A549 (cell line): ENCODE data around the gene SIK3. TPM values are rescaled to one million over a fixed set of nuclear protein-coding genes. Genes with fewer than 3 reads are reported as not detected.

ENCODE experiments used
- ATAC-seq, 2 experiments: fragments of 200-7000 bp in 1 of 2; fragments of >200 bp in 1 of 2; cut with Nextera tagmentation in 1 of 2; cut with Tn5 transposase in 1 of 2; 3 replicates each; pipeline versions ENCODE4 v1.8.0 to v1.9.1; 2018 to 2020; ENCODE audit warnings: mild to moderate bottlenecking in 1 of 2, moderate library complexity in 1 of 2
- CTCF ChIA-PET: fragments of 300-600 bp; sonication (Branson Sonifier 250); formaldehyde crosslinking; extraction: SDS; loops from one replicate; lab custom pipeline; 2021; ENCODE audit warnings: antibody characterized with exemption, inconsistent platforms; lab: Yijun Ruan, JAX
- POLR2A ChIA-PET: fragments of 350-600 bp; formaldehyde crosslinking; extraction: SDS; loops from one replicate; lab custom pipeline; 2021; ENCODE audit warnings: antibody characterized with exemption, inconsistent platforms; lab: Yijun Ruan, JAX
- DNase-seq, 2 experiments: peaks; one replicate each; pipeline versions ENCODE4 v3.0.0 to v3.0.0-alpha.2; 2011 to 2016; ENCODE audit warnings: low read depth in 1 of 2, low spot score in 1 of 2
- FAIRE-seq: peaks from 2 replicates; lab custom pipeline; 2011; peaks lifted over from hg19 to GRCh38; lab: Jason Lieb, UNC
- H3K27ac ChIP-seq, 2 experiments: fragments of >200 bp; sonication (Bioruptor Twin); formaldehyde crosslinking; 3 replicates each; pipeline ENCODE4 v1.5.1; 2016 to 2017
- H3K4me1 ChIP-seq: fragments of >200 bp; sonication (Bioruptor Twin); formaldehyde crosslinking; 3 replicates; pipeline ENCODE4 v1.6.1; 2016
- H3K4me2 ChIP-seq: fragments of >200 bp; sonication (Bioruptor Twin); formaldehyde crosslinking; 3 replicates; pipeline ENCODE4 v1.6.1; 2016
- H3K4me3 ChIP-seq: fragments of >200 bp; sonication (Bioruptor Twin); formaldehyde crosslinking; 3 replicates; pipeline ENCODE4 v1.5.1; 2016
- H3K9me3 ChIP-seq: fragments of >200 bp; sonication (Bioruptor Twin); formaldehyde crosslinking; 3 replicates; pipeline ENCODE4 v1.6.1; 2016
- BHLHE40 ChIP-seq: IDR thresholded peaks from 2 replicates; pipeline ENCODE4 v1.6.1; 2012; ENCODE audit warnings: low read depth, low read length, inconsistent platforms
- CBX8 ChIP-seq: fragments of 200-600 bp; sonication (generic); IDR thresholded peaks from 2 replicates; pipeline ENCODE4 v1.6.1; 2016
- CEBPB ChIP-seq, 2 experiments: fragments of >200 bp in 1 of 2; sonication (Bioruptor Twin) in 1 of 2; formaldehyde crosslinking in 1 of 2; IDR thresholded peaks; 2 replicates each; pipeline ENCODE4 v1.6.1; 2012 to 2016
- CHD2 ChIP-seq: fragments of 150-350 bp; IDR thresholded peaks from 2 replicates; pipeline ENCODE4 v1.6.1; 2014; ENCODE audit warnings: low read length; ENCODE audit not compliant: partially characterized antibody
- EP300 ChIP-seq, 2 experiments: fragments of >200 bp; sonication (Bioruptor Twin); formaldehyde crosslinking; IDR thresholded peaks; 2 replicates in 1 of 2; 3 replicates in 1 of 2; pipeline ENCODE4 v1.6.1; 2016 to 2017
- ESRRA ChIP-seq: fragments of 150-350 bp; IDR thresholded peaks from 2 replicates; pipeline ENCODE4 v1.6.1; 2014; ENCODE audit warnings: mild to moderate bottlenecking, low read length, borderline replicate concordance
- FOSL2 ChIP-seq, 2 experiments: fragments of 450-650 bp in 1 of 2; fragments of >200 bp in 1 of 2; sonication (Bioruptor Twin) in 1 of 2; formaldehyde crosslinking; IDR thresholded peaks; 2 replicates each; pipeline versions ENCODE4 v1.5.0 to v1.6.1; 2016 to 2020; ENCODE audit warnings: mild to moderate bottlenecking in 1 of 2, moderate library complexity in 1 of 2
- HOXB13 ChIP-seq: fragments of 250-450 bp; sonication (Bioruptor Pico); IDR thresholded peaks from 2 replicates; pipeline ENCODE4 v1.5.0; 2020; ENCODE audit warnings: low read depth, mild to moderate bottlenecking, moderate library complexity
- HOXB5 ChIP-seq: fragments of 250-450 bp; sonication (Bioruptor Pico); IDR thresholded peaks from 2 replicates; pipeline ENCODE4 v1.5.0; 2020; ENCODE audit warnings: mild to moderate bottlenecking, moderate library complexity
- JUN ChIP-seq, 2 experiments: fragments of >200 bp; sonication (Bioruptor Twin); formaldehyde crosslinking; IDR thresholded peaks; 2 replicates in 1 of 2; 3 replicates in 1 of 2; pipeline ENCODE4 v1.6.1; 2016 to 2017
- JUNB ChIP-seq: fragments of >200 bp; sonication (Bioruptor Twin); formaldehyde crosslinking; IDR thresholded peaks from 2 replicates; pipeline ENCODE4 v1.6.1; 2016
- KDM1A ChIP-seq: fragments of 200-600 bp; sonication (generic); IDR thresholded peaks from 2 replicates; pipeline ENCODE4 v1.6.1; 2016; ENCODE audit warnings: low read depth, mild to moderate bottlenecking
- MAFK ChIP-seq: fragments of 450-650 bp; IDR thresholded peaks from 2 replicates; pipeline ENCODE4 v1.6.1; 2014; ENCODE audit not compliant: partially characterized antibody
- NFE2L2 ChIP-seq: fragments of 150-350 bp; conservative IDR thresholded peaks from 2 replicates; pipeline ENCODE4 v1.6.1; 2014; ENCODE audit warnings: low read length
- PHF8 ChIP-seq: fragments of 200-600 bp; sonication (generic); IDR thresholded peaks from 2 replicates; pipeline ENCODE4 v1.6.1; 2016; ENCODE audit warnings: low read depth, mild to moderate bottlenecking, antibody characterized with exemption, moderate library complexity, borderline replicate concordance
- POLR2A ChIP-seq: IDR thresholded peaks from 2 replicates; pipeline ENCODE4 v1.6.1; 2012; ENCODE audit warnings: mild to moderate bottlenecking, low read length
- POLR2AphosphoS2 ChIP-seq: conservative IDR thresholded peaks from 2 replicates; pipeline ENCODE4 v1.6.1; 2012; ENCODE audit warnings: low read length, improper control_type of control experiment, inconsistent platforms
- RAD21 ChIP-seq, 2 experiments: fragments of >200 bp in 1 of 2; sonication (Bioruptor Twin) in 1 of 2; formaldehyde crosslinking in 1 of 2; IDR thresholded peaks in 1 of 2; conservative IDR thresholded peaks in 1 of 2; 2 replicates in 1 of 2; 3 replicates in 1 of 2; pipeline ENCODE4 v1.6.1; 2012 to 2018; ENCODE audit warnings: inconsistent platforms in 1 of 2
- RNF2 ChIP-seq: fragments of 200-600 bp; sonication (generic); IDR thresholded peaks from 2 replicates; pipeline ENCODE4 v1.6.1; 2016; ENCODE audit warnings: low read depth, mild to moderate bottlenecking, antibody characterized with exemption, moderate library complexity, borderline replicate concordance
- TFCP2L1 ChIP-seq: fragments of 250-450 bp; sonication (Bioruptor Pico); IDR thresholded peaks from 2 replicates; pipeline ENCODE4 v1.5.0; 2021; ENCODE audit warnings: mild to moderate bottlenecking
- ZC3H11A ChIP-seq: fragments of 450-650 bp; IDR thresholded peaks from 2 replicates; pipeline ENCODE4 v1.6.1; 2014; ENCODE audit warnings: antibody characterized with exemption, mild to moderate bottlenecking
- ZNF302 ChIP-seq: fragments of 250-450 bp; sonication (Bioruptor Pico); IDR thresholded peaks from 2 replicates; pipeline ENCODE4 v1.9.0; 2021; ENCODE audit warnings: inconsistent platforms, mild to moderate bottlenecking, moderate library complexity
- WGBS: methylation state at CpG from one replicate; pipeline ENCODE4 v1.1.6; 2017; ENCODE audit errors: missing lambda C conversion rate; 5-methylcytosine and 5-hydroxymethylcytosine counted together
- polyA plus RNA-seq, 4 experiments: library from polyadenylated mRNA; depleted of rRNA in 3 of 4; stranded (reverse); fragments of >200 nt; fragmentation: RNase III in 1 of 4; extraction: RNeasy Plus Mini Kit Qiagen cat#74134 plus additional on column Dnase treatment in 1 of 4; gene quantifications; 2 replicates in 3 of 4; 3 replicates in 1 of 4; pipeline ENCODE4 v1.2.3, GENCODE V29; 2011 to 2017
- TF ChIP-seq, protein P1 (sequence below): fragments of >200 bp; sonication (Bioruptor Twin); formaldehyde crosslinking; IDR thresholded peaks from 2 replicates; pipeline ENCODE4 v1.6.1; 2016
- TF ChIP-seq, protein P2 (sequence below): IDR thresholded peaks from 2 replicates; pipeline ENCODE4 v1.6.1; 2012; ENCODE audit warnings: low read depth, borderline replicate concordance
- TF ChIP-seq, protein P3 (sequence below): IDR thresholded peaks from 2 replicates; pipeline ENCODE4 v1.6.1; 2012
- TF ChIP-seq, protein P4 (sequence below): fragments of >200 bp; sonication (Bioruptor Twin); formaldehyde crosslinking; IDR thresholded peaks from 3 replicates; pipeline ENCODE4 v1.5.1; 2016
- TF ChIP-seq, protein P5 (sequence below): fragments of 250-450 bp; sonication (Bioruptor Pico); IDR thresholded peaks from 2 replicates; pipeline ENCODE4 v1.5.0; 2021; ENCODE audit warnings: mild to moderate bottlenecking, moderate library complexity, borderline replicate concordance
- TF ChIP-seq, protein P6 (sequence below): fragments of 200-600 bp; sonication (generic); IDR thresholded peaks from 2 replicates; pipeline ENCODE4 v1.6.1; 2016; ENCODE audit warnings: antibody characterized with exemption, mild to moderate bottlenecking, moderate library complexity

SIK3 gene
- polyA plus RNA-seq, 2 of the 4 experiments (the other 2 are of a cell fraction), result 8.2 to 9.0 TPM

DNA sequence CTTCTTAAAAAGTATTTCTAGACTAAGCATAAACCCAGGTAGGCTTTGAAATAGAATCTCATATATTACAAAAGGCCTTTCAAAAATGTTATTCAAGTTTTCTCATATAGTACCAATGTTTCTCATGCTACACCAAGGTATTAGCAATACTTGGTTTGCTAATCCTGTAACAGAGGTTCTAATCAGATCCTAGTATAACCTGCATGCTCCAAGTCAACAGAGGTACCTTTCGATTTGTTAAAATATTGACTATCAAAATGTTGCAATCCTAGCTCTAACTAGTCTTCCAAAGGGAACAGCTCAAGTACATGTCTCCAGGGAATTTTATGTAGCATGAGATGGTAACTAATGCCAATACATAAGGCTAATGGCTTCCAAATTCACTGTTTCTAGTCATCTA lies 162.7 kb downstream of the SIK3 start:
- WGBS, result 87% methylated on average over 1 of the region's 1 CpG
- H3K27ac ChIP-seq, result no peak overlapping the region
- ATAC-seq (no peak), DNase-seq (no peak), FAIRE-seq (no peak)
- H3K4me1 ChIP-seq, result peaks cover 3% of the 10 kb centered on the region; the same call in 1 of the 3 replicates
- no peak for TF ChIP-seq BHLHE40
- no peak for TF ChIP-seq FOSL2 (IDR thresholded peaks at IDR 0.05)
- TF ChIP-seq FOSL2 (CRISPR knock-in tag; IDR thresholded peaks at IDR 0.05), result no peak
- TF ChIP-seq ESRRA, result no peak
- no peak for TF ChIP-seq RAD21 (conservative IDR thresholded peaks at IDR 0.05 in 1 of 2, IDR thresholded peaks at IDR 0.05 in 1 of 2)
- no peak for TF ChIP-seq KDM1A
- no peak for TF ChIP-seq ZC3H11A
- no peak for TF ChIP-seq MAFK
- TF ChIP-seq ZNF302, result no peak
- no peak for TF ChIP-seq EP300 (IDR thresholded peaks at IDR 0.05)
- no peak for TF ChIP-seq CBX8
- no peak for TF ChIP-seq HOXB5 (CRISPR knock-in tag)
- TF ChIP-seq, protein P1, sequence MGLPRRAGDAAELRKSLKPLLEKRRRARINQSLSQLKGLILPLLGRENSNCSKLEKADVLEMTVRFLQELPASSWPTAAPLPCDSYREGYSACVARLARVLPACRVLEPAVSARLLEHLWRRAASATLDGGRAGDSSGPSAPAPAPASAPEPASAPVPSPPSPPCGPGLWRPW, result no peak
- TF ChIP-seq, protein P2, sequence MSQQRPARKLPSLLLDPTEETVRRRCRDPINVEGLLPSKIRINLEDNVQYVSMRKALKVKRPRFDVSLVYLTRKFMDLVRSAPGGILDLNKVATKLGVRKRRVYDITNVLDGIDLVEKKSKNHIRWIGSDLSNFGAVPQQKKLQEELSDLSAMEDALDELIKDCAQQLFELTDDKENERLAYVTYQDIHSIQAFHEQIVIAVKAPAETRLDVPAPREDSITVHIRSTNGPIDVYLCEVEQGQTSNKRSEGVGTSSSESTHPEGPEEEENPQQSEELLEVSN, result no peak
- no peak overlapping the region for H3K4me2 ChIP-seq
- ChIA-PET CTCF (interaction anchor here (0.6 kb wide), 1 partner anchor 55 kb away, joined by 3 read pairs; no protein-coding TSS in a partner anchor), POLR2A (no interaction called here)
- H3K9me3 ChIP-seq, result no peaks in the 10 kb centered on the region
- no peak overlapping the region for H3K4me3 ChIP-seq

DNA sequence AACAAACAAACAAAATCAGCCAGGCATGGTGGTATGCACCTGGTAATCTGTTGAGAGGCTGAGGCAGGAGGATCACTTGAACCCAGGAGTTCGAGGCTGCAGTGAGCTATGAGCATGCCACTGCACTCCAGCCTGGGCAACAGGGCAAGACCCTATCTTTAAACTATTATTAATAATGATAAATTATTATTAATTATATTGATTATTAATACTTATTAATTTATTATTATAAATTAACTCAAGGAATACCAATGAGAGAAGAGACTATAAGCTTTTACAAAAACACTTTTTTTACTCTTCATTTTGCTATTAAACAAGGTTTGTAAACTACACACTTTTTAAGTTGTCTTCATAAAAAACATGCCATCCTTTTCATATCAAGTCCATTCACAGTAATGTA lies 163.1 kb downstream of the SIK3 start:
- POLR2A ChIA-PET, result no interaction called here
- FAIRE-seq, result no peak
- no peak for TF ChIP-seq POLR2A
- TF ChIP-seq POLR2AphosphoS2, result no peak
- no peak for TF ChIP-seq ESRRA
- TF ChIP-seq, protein P3, sequence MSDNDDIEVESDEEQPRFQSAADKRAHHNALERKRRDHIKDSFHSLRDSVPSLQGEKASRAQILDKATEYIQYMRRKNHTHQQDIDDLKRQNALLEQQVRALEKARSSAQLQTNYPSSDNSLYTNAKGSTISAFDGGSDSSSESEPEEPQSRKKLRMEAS, result no peak
- no peak for TF ChIP-seq ZNF302
- no peak for TF ChIP-seq HOXB13
- no peak for TF ChIP-seq HOXB5 (CRISPR knock-in tag)
- TF ChIP-seq MAFK, result no peak
- TF ChIP-seq TFCP2L1, result no peak
- TF ChIP-seq KDM1A, result no peak
- no peak for TF ChIP-seq EP300 (IDR thresholded peaks at IDR 0.05)
- TF ChIP-seq, protein P4, sequence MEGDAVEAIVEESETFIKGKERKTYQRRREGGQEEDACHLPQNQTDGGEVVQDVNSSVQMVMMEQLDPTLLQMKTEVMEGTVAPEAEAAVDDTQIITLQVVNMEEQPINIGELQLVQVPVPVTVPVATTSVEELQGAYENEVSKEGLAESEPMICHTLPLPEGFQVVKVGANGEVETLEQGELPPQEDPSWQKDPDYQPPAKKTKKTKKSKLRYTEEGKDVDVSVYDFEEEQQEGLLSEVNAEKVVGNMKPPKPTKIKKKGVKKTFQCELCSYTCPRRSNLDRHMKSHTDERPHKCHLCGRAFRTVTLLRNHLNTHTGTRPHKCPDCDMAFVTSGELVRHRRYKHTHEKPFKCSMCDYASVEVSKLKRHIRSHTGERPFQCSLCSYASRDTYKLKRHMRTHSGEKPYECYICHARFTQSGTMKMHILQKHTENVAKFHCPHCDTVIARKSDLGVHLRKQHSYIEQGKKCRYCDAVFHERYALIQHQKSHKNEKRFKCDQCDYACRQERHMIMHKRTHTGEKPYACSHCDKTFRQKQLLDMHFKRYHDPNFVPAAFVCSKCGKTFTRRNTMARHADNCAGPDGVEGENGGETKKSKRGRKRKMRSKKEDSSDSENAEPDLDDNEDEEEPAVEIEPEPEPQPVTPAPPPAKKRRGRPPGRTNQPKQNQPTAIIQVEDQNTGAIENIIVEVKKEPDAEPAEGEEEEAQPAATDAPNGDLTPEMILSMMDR, result no peak
- no peak for TF ChIP-seq JUN (IDR thresholded peaks at IDR 0.05)
- TF ChIP-seq PHF8, result no peak
- TF ChIP-seq CEBPB (IDR thresholded peaks at IDR 0.05), result no peak
- no peak for TF ChIP-seq NFE2L2

DNA sequence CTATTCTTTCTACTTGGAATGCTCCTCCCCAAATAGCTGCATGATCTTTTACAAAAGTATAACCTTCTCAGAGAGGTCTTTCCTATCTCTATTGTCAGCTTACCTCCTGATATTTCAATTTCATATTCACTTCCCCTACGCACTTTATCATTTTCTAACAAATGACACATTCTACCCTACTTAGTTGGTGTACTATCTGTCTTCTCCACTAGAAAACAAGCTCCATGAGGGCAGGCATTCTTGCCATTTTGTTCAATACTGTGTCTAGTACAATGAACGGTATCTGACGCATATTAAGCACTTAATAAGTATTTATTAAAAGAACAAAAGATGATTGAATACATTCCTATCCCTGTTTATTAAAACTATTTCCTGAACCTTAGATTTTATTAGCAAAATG lies 164.3 kb downstream of the SIK3 start:
- DNase-seq (no peak), ATAC-seq (no peak), FAIRE-seq (no peak)
- H3K4me2 ChIP-seq, result no peak overlapping the region
- H3K4me1 ChIP-seq, result peaks cover 15% of the 10 kb centered on the region; the same call in 2 of the 3 replicates
- H3K9me3 ChIP-seq, result no peaks in the 10 kb centered on the region
- 95% methylated on average over 3 of the region's 3 CpGs for WGBS
- no peak overlapping the region for H3K4me3 ChIP-seq
- H3K27ac ChIP-seq, result no peak overlapping the region
- CTCF ChIA-PET, result no interaction called here
- POLR2A ChIA-PET, result no interaction called here
- TF ChIP-seq JUNB (no peak), CHD2 (no peak), FOSL2 (IDR thresholded peaks at IDR 0.05) (no peak), FOSL2 (CRISPR knock-in tag; IDR thresholded peaks at IDR 0.05) (no peak), RNF2 (no peak), JUN (IDR thresholded peaks at IDR 0.05) (no peak), KDM1A (no peak)
- TF ChIP-seq, protein P1, result no peak
- TF ChIP-seq, protein P5, sequence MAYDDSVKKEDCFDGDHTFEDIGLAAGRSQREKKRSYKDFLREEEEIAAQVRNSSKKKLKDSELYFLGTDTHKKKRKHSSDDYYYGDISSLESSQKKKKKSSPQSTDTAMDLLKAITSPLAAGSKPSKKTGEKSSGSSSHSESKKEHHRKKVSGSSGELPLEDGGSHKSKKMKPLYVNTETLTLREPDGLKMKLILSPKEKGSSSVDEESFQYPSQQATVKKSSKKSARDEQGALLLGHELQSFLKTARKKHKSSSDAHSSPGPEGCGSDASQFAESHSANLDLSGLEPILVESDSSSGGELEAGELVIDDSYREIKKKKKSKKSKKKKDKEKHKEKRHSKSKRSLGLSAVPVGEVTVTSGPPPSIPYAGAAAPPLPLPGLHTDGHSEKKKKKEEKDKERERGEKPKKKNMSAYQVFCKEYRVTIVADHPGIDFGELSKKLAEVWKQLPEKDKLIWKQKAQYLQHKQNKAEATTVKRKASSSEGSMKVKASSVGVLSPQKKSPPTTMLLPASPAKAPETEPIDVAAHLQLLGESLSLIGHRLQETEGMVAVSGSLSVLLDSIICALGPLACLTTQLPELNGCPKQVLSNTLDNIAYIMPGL (CRISPR knock-in tag), result no peak
- TF ChIP-seq, protein P6, sequence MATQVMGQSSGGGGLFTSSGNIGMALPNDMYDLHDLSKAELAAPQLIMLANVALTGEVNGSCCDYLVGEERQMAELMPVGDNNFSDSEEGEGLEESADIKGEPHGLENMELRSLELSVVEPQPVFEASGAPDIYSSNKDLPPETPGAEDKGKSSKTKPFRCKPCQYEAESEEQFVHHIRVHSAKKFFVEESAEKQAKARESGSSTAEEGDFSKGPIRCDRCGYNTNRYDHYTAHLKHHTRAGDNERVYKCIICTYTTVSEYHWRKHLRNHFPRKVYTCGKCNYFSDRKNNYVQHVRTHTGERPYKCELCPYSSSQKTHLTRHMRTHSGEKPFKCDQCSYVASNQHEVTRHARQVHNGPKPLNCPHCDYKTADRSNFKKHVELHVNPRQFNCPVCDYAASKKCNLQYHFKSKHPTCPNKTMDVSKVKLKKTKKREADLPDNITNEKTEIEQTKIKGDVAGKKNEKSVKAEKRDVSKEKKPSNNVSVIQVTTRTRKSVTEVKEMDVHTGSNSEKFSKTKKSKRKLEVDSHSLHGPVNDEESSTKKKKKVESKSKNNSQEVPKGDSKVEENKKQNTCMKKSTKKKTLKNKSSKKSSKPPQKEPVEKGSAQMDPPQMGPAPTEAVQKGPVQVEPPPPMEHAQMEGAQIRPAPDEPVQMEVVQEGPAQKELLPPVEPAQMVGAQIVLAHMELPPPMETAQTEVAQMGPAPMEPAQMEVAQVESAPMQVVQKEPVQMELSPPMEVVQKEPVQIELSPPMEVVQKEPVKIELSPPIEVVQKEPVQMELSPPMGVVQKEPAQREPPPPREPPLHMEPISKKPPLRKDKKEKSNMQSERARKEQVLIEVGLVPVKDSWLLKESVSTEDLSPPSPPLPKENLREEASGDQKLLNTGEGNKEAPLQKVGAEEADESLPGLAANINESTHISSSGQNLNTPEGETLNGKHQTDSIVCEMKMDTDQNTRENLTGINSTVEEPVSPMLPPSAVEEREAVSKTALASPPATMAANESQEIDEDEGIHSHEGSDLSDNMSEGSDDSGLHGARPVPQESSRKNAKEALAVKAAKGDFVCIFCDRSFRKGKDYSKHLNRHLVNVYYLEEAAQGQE, result no peak

More for the DNA sequence above, 163.1 kb downstream of the SIK3 start:
- H3K4me1 ChIP-seq, result peaks cover 5% of the 10 kb centered on the region; the same call in 1 of the 3 replicates
- no peak for ATAC-seq
- CTCF ChIA-PET, result no interaction called here
- no peaks in the 10 kb centered on the region for H3K9me3 ChIP-seq
- no peak overlapping the region for H3K4me3 ChIP-seq
- H3K27ac ChIP-seq, result no peak overlapping the region
- H3K4me2 ChIP-seq, result no peak overlapping the region
- 100% methylated on average over 1 of the region's 1 CpG for WGBS
- no peak for DNase-seq
